ENCODE data around the gene FCRL3. TPM values are rescaled to one million over a fixed set of nuclear protein-coding genes. Genes with fewer than 3 reads are reported as not detected.

The FCRL3 gene
- total and polyA plus RNA-seq, 10 of the 15 experiments (the other 5 are each of a cell fraction or from before 2014, with no cell fraction given) = 0.04 to 2.3 (median 0.07) TPM; not detected in 5

GRCh38 chr1:157723157-157723556, 22.6 kb upstream of the FCRL3 start:
- ATAC-seq (no peak), FAIRE-seq (no peak), DNase-seq (ENCODE audit: low read depth, low spot score) (no peak)
- no peaks in the 10 kb centered on the region; a peak in 1 of 4 replicates for H3K27me3 ChIP-seq (replicated peaks in 1 of 2; ENCODE audit: control insufficient read depth in 2 of 2, insufficient read depth in 2 of 2, low read length in 1 of 2)
- WGBS (ENCODE audit: insufficient coverage, insufficient replicate concordance, low lambda C conversion rate, missing lambda C conversion rate) = 42% methylated on average over 2 of the region's 2 CpGs
- no peaks in the 10 kb centered on the region for H3K79me2 ChIP-seq (ENCODE audit: control insufficient read depth, insufficient read depth, low read length)
- SMC1A ChIA-PET (ENCODE audit: uncharacterized antibody, unreplicated experiment) = interaction anchor here (1.0 kb wide), 1 partner anchor 45 kb away, joined by 3 read pairs; no protein-coding TSS in a partner anchor
- H3K36me3 ChIP-seq (ENCODE audit: control insufficient read depth in 2 of 2, insufficient read depth in 2 of 2, low read length in 1 of 2) = no peaks in the 10 kb centered on the region
- CTCF ChIA-PET = interaction anchor here (0.6 kb wide), 1 partner anchor 207 kb away, joined by 3 read pairs; no protein-coding TSS in a partner anchor
- 0 out of 2 replicates have a peak, but pooled peaks cover 2% of the 10 kb centered on the region for H3K4me1 ChIP-seq (ENCODE audit: control insufficient read depth, insufficient read depth, low read length)
- no peak overlapping the region for H3K4me3 ChIP-seq
- no peak overlapping the region for H3K27ac ChIP-seq (ENCODE audit: control insufficient read depth, insufficient read depth)
- no TSS peak for BruUV-seq (replicated peaks)
- H3K9me3 ChIP-seq (replicated peaks; ENCODE audit: control insufficient read depth, insufficient read depth, low read length) = peaks cover 16% of the 10 kb centered on the region
- H4K20me1 ChIP-seq (ENCODE audit: control insufficient read depth, insufficient read depth) = no peaks in the 10 kb centered on the region
- intact Hi-C loops (cut with micrococcal nuclease; ENCODE audit: unreplicated experiment) = no loop called here
- RAD21 ChIA-PET (ENCODE audit: unreplicated experiment) = no interaction called here
- in situ Hi-C loops (cut with MboI) = no loop called here
- POLR2A ChIA-PET = no interaction called here
- no peak overlapping the region for H3K4me2 ChIP-seq (ENCODE audit: control insufficient read depth, insufficient read depth)
- no peak overlapping the region for H3K9ac ChIP-seq (ENCODE audit: control insufficient read depth, insufficient read depth, low read length)
- H2AFZ ChIP-seq (ENCODE audit: control insufficient read depth, low read depth, low read length) = no peak overlapping the region
- TF ChIP-seq MAX (IDR thresholded peaks at IDR 0.05; ENCODE audit: low read depth, low read length) = no peak
- no peak for TF ChIP-seq HSF1 (IDR thresholded peaks at IDR 0.05; ENCODE audit: low read depth, low read length)
- TF ChIP-seq BMI1 (IDR thresholded peaks at IDR 0.05; ENCODE audit: borderline replicate concordance) = no peak
- no peak for TF ChIP-seq ELK1 (IDR thresholded peaks at IDR 0.05; ENCODE audit: low read depth, low read length)
- TF ChIP-seq GABPA (IDR thresholded peaks at IDR 0.05; ENCODE audit: low read depth) = no peak
- no peak for TF ChIP-seq IKZF2 (IDR thresholded peaks at IDR 0.05)
- TF ChIP-seq ZNF217 (IDR thresholded peaks at IDR 0.05) = no peak
- TF ChIP-seq MEF2B (IDR thresholded peaks at IDR 0.05; ENCODE audit: partially characterized antibody, poor library complexity, severe bottlenecking) = no peak
- TF ChIP-seq DPF2 (IDR thresholded peaks at IDR 0.05) = no peak
- no peak for TF ChIP-seq PML (IDR thresholded peaks at IDR 0.05; ENCODE audit: low read length)
- TF ChIP-seq PAX8 (IDR thresholded peaks at IDR 0.05) = no peak
- TF ChIP-seq CUX1 (IDR thresholded peaks at IDR 0.05; ENCODE audit: insufficient replicate concordance, low read depth, low read length) = no peak
- TF ChIP-seq TCF7 (IDR thresholded peaks at IDR 0.05; ENCODE audit: borderline replicate concordance) = no peak
